Hepatocyte (in vitro differentiated cells): ENCODE results near the gene FGFBP1. TPM values are rescaled to one million over a fixed set of nuclear protein-coding genes. Genes with fewer than 3 reads are reported as not detected.

Experiments used
- DNase-seq: peaks from one replicate; pipeline ENCODE4 v3.0.0-alpha.2; 2016; ENCODE audit warnings: low spot score
- H2AFZ ChIP-seq: fragments of 200-600 bp; sonication (generic); 2 replicates; pipeline ENCODE4 v1.6.0; 2016; ENCODE audit warnings: antibody characterized with exemption, mild to moderate bottlenecking
- H3K27ac ChIP-seq: fragments of 200-600 bp; sonication (generic); 2 replicates; pipeline ENCODE4 v1.5.1; 2016; ENCODE audit warnings: mild to moderate bottlenecking
- H3K27me3 ChIP-seq: fragments of 200-600 bp; sonication (generic); 2 replicates; pipeline ENCODE4 v1.6.1; 2016
- H3K36me3 ChIP-seq: fragments of 200-600 bp; sonication (generic); replicated peaks from 2 replicates; pipeline ENCODE4 v1.5.1; 2016; ENCODE audit warnings: low read depth; ENCODE audit not compliant: insufficient read depth
- H3K4me1 ChIP-seq: fragments of 200-600 bp; sonication (generic); 2 replicates; pipeline ENCODE4 v1.5.1; 2016; ENCODE audit warnings: mild to moderate bottlenecking, moderate library complexity; ENCODE audit not compliant: insufficient read depth
- H3K4me2 ChIP-seq: fragments of 200-600 bp; sonication (generic); 2 replicates; pipeline ENCODE4 v1.6.0; 2016
- H3K4me3 ChIP-seq: fragments of 200-600 bp; sonication (generic); 2 replicates; pipeline ENCODE4 v1.5.1; 2016; ENCODE audit warnings: mild to moderate bottlenecking
- H3K79me2 ChIP-seq: fragments of 200-600 bp; sonication (generic); 2 replicates; pipeline ENCODE4 v1.6.0; 2017; ENCODE audit warnings: mild to moderate bottlenecking
- H3K9me2 ChIP-seq: fragments of 200-600 bp; sonication (generic); replicated peaks from 2 replicates; pipeline ENCODE4 v1.6.0; 2017; ENCODE audit warnings: mild to moderate bottlenecking; ENCODE audit not compliant: insufficient read depth
- H3K9me3 ChIP-seq: fragments of 200-600 bp; sonication (generic); 2 replicates; pipeline ENCODE4 v1.5.1; 2016; ENCODE audit warnings: low read depth, mild to moderate bottlenecking
- H4K20me1 ChIP-seq: fragments of 200-600 bp; sonication (generic); 2 replicates; pipeline ENCODE4 v1.6.0; 2016; ENCODE audit warnings: mild to moderate bottlenecking; ENCODE audit not compliant: insufficient read depth, poor library complexity, severe bottlenecking
- EZH2 ChIP-seq: fragments of 200-600 bp; sonication (generic); IDR thresholded peaks from 2 replicates; pipeline ENCODE4 v1.6.1; 2016; ENCODE audit warnings: antibody characterized with exemption, mild to moderate bottlenecking, borderline replicate concordance
- EZH2phosphoT487 ChIP-seq: fragments of 200-600 bp; sonication (generic); IDR thresholded peaks from one replicate; pipeline ENCODE4 v1.6.1; 2018; ENCODE audit warnings: antibody characterized with exemption, mild to moderate bottlenecking, low read depth, moderate library complexity; ENCODE audit not compliant: unreplicated experiment, severe bottlenecking
- WGBS: methylation state at CpG from one replicate; pipeline ENCODE4 v1.1.6; 2016; ENCODE audit warnings: low lambda C conversion rate; ENCODE audit errors: missing lambda C conversion rate; 5-methylcytosine and 5-hydroxymethylcytosine counted together
- polyA plus RNA-seq: library from polyadenylated mRNA; unstranded; fragments of >200 nt; fragmentation: Nextera tagmentation; extraction: Ambion mirVana; gene quantifications from 2 replicates; pipeline ENCODE4 v1.2.1, GENCODE V29; 2016
- total RNA-seq: library from RNA; depleted of rRNA; stranded (reverse); fragments of >200 nt; gene quantifications from 2 replicates; pipeline ENCODE4 v1.2.3, GENCODE V29; 2014
- TF ChIP-seq, protein P1 (sequence below): fragments of 200-600 bp; sonication (generic); IDR thresholded peaks from 2 replicates; pipeline ENCODE4 v1.5.1; 2016; ENCODE audit warnings: antibody characterized with exemption, mild to moderate bottlenecking; ENCODE audit not compliant: poor library complexity

The FGFBP1 gene
- total and polyA plus RNA-seq, 2 experiments from 2014 or later: 1.8 to 2.8 TPM

- TF ChIP-seq EZH2phosphoT487: no peak
- TF ChIP-seq EZH2: no peak
- TF ChIP-seq, protein P1, sequence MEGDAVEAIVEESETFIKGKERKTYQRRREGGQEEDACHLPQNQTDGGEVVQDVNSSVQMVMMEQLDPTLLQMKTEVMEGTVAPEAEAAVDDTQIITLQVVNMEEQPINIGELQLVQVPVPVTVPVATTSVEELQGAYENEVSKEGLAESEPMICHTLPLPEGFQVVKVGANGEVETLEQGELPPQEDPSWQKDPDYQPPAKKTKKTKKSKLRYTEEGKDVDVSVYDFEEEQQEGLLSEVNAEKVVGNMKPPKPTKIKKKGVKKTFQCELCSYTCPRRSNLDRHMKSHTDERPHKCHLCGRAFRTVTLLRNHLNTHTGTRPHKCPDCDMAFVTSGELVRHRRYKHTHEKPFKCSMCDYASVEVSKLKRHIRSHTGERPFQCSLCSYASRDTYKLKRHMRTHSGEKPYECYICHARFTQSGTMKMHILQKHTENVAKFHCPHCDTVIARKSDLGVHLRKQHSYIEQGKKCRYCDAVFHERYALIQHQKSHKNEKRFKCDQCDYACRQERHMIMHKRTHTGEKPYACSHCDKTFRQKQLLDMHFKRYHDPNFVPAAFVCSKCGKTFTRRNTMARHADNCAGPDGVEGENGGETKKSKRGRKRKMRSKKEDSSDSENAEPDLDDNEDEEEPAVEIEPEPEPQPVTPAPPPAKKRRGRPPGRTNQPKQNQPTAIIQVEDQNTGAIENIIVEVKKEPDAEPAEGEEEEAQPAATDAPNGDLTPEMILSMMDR: no peak
- H4K20me1 ChIP-seq: no peaks in the 10 kb centered on the region
- H3K79me2 ChIP-seq: no peaks in the 10 kb centered on the region
- no peaks in the 10 kb centered on the region for H3K9me2 ChIP-seq
- H3K4me3 ChIP-seq: no peak overlapping the region
- H2AFZ ChIP-seq: no peak overlapping the region
- peaks cover 5% of the 10 kb centered on the region for H3K27me3 ChIP-seq
- H3K9me3 ChIP-seq: no peaks in the 10 kb centered on the region
- H3K4me2 ChIP-seq: no peak overlapping the region
- no peaks in the 10 kb centered on the region for H3K4me1 ChIP-seq
- no peak overlapping the region for H3K27ac ChIP-seq
- H3K36me3 ChIP-seq: no peaks in the 10 kb centered on the region
- DNase-seq: no peak
- 85% methylated on average over 7 of the region's 7 CpGs for WGBS
Observed at GRCh38 chr4:15930314-15930713, 8.2 kb downstream of the FGFBP1 start.

DNA sequence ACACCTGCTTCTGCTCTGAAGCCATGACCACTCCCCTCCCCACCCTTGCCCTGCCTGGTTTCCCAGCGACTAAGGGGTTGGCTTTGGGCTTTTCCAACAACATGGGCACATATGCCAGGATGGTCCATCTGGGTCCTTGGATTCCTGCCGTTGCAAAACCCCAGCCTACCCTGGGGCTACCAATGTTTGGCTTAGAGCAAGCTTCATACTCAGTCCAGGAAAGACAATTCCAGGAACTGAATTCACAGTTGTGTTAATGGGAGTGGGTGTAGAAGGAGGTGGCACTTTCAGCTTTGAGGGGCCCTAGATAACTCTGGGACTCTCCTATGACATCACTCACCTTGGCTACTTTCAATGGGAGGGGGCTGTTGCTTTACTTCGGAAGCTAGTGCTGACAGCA is 9.0 kb downstream of the FGFBP1 start:
- Histone ChIP-seq H3K79me2 (no peaks in the 10 kb centered on the region), H2AFZ (no peak overlapping the region), H3K36me3 (no peaks in the 10 kb centered on the region), H3K4me1 (no peaks in the 10 kb centered on the region), H3K9me2 (no peaks in the 10 kb centered on the region), H3K9me3 (no peaks in the 10 kb centered on the region), H3K27ac (no peak overlapping the region), H4K20me1 (no peaks in the 10 kb centered on the region), H3K4me3 (no peak overlapping the region), H3K27me3 (peaks cover 5% of the 10 kb centered on the region), H3K4me2 (no peak overlapping the region)
- TF ChIP-seq EZH2 (no peak), EZH2phosphoT487 (no peak)
- TF ChIP-seq, protein P1: no peak
- 71% methylated on average over 3 of the region's 3 CpGs for WGBS
- DNase-seq: no peak

DNA sequence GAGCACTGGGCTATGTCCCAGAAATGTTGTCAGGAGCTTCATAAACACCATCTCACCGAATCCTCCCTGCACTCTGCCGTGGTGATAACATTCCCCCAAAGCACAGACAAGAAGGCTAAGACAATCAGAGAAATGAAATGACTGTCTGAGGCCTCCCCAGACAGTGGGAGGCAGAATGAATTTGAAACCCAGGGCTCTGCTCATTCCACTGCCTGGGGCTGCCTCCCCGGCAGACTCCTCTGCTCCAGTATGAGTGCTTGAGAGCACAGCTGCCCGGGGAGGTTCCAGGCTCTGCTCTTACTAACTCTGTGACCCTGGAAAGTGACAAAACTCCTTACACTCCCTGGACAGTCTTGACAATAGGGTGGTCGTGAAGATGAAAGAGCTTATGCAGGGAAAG is 9.7 kb downstream of the FGFBP1 start:
- Histone ChIP-seq H3K27me3 (peaks cover 5% of the 10 kb centered on the region), H3K9me2 (no peaks in the 10 kb centered on the region), H3K36me3 (no peaks in the 10 kb centered on the region), H2AFZ (no peak overlapping the region), H3K4me3 (no peak overlapping the region), H3K27ac (no peak overlapping the region), H4K20me1 (no peaks in the 10 kb centered on the region), H3K79me2 (no peaks in the 10 kb centered on the region), H3K9me3 (no peaks in the 10 kb centered on the region), H3K4me1 (no peaks in the 10 kb centered on the region), H3K4me2 (no peak overlapping the region)
- no peak for DNase-seq
- WGBS: 51% methylated on average over 5 of the region's 5 CpGs
- TF ChIP-seq EZH2phosphoT487 (no peak), EZH2 (no peak)
- TF ChIP-seq, protein P1: no peak

- Histone ChIP-seq H3K27me3 (peaks cover 8% of the 10 kb centered on the region), H3K4me3 (no peak overlapping the region), H2AFZ (no peak overlapping the region), H3K9me2 (no peaks in the 10 kb centered on the region), H3K79me2 (no peaks in the 10 kb centered on the region), H3K4me2 (no peak overlapping the region), H3K4me1 (no peaks in the 10 kb centered on the region), H3K36me3 (no peaks in the 10 kb centered on the region), H3K27ac (no peak overlapping the region), H4K20me1 (no peaks in the 10 kb centered on the region), H3K9me3 (no peaks in the 10 kb centered on the region)
- WGBS: 92% methylated on average over 7 of the region's 7 CpGs
- no peak for DNase-seq
- TF ChIP-seq EZH2: no peak
- TF ChIP-seq, protein P1: no peak
- TF ChIP-seq EZH2phosphoT487: no peak
Observed at GRCh38 chr4:15926486-15926885, 12.1 kb downstream of the FGFBP1 start.
